Subcutaneous abdominal adipose tissue (tissue), 5 donors: ENCODE data around the gene DNAJB13.

ENCODE experiments used
- H3K27ac ChIP-seq: one replicate; pipeline ENCODE4 v1.7.0; 2013; ENCODE audit warnings: low read depth, mild to moderate bottlenecking, inconsistent platforms, low read length, moderate library complexity
- H3K27me3 ChIP-seq, 5 donors: one replicate each; pipeline ENCODE4 v1.7.0; 2013; ENCODE audit warnings: low read length in 5 of 5, inconsistent platforms in 1 of 5; ENCODE audit not compliant: control insufficient read depth in 5 of 5, insufficient read depth in 4 of 5
- H3K36me3 ChIP-seq, 5 donors: one replicate each; pipeline ENCODE4 v1.7.0; 2013; ENCODE audit warnings: low read length in 5 of 5; ENCODE audit not compliant: control insufficient read depth in 5 of 5, insufficient read depth in 5 of 5
- H3K4me1 ChIP-seq, 5 donors: one replicate each; pipeline ENCODE4 v1.7.0; 2013; ENCODE audit warnings: low read length in 5 of 5, mild to moderate bottlenecking in 3 of 5, moderate library complexity in 1 of 5; ENCODE audit not compliant: control insufficient read depth in 5 of 5, insufficient read depth in 5 of 5
- H3K4me3 ChIP-seq, 5 donors: one replicate each; pipeline ENCODE4 v1.7.0; 2013; ENCODE audit warnings: low read length in 5 of 5, low read depth in 1 of 5
- H3K9ac ChIP-seq, 5 donors: one replicate each; pipeline ENCODE4 v1.7.0; 2013; ENCODE audit warnings: low read length in 5 of 5, mild to moderate bottlenecking in 4 of 5, moderate library complexity in 3 of 5
- H3K9me3 ChIP-seq, 5 donors: one replicate each; pipeline ENCODE4 v1.7.0; 2013; ENCODE audit warnings: low read length in 5 of 5; ENCODE audit not compliant: control insufficient read depth in 5 of 5
- donor health status: healthy.
- donor health status: healthy.
- donor health status: healthy.
- donor health status: healthy.
- donor health status: healthy.

The DNAJB13 gene

GRCh38 chr11:73996161-73996747, 45.4 kb downstream of the DNAJB13 start:
- Histone ChIP-seq H3K27ac (no peak overlapping the region), H3K9ac (no peak overlapping the region), H3K4me1 (peaks cover 0 to 3% (median 0%) of the 10 kb centered on the region in 5 donors), H3K36me3 (peaks cover 0 to 4% (median 2%) of the 10 kb centered on the region in 5 donors), H3K4me3 (no peak overlapping the region), H3K27me3 (no peaks in the 10 kb centered on the region), H3K9me3 (no peaks in the 10 kb centered on the region)

GRCh38 chr11:73997120-73997770, 46.4 kb downstream of the DNAJB13 start:
- Histone ChIP-seq H3K9me3 (no peaks in the 10 kb centered on the region), H3K36me3 (peaks cover 0 to 9% (median 4%) of the 10 kb centered on the region in 5 donors), H3K27me3 (no peaks in the 10 kb centered on the region), H3K4me3 (no peak overlapping the region), H3K27ac (no peak overlapping the region), H3K4me1 (peaks cover 0 to 4% (median 0%) of the 10 kb centered on the region in 5 donors), H3K9ac (no peak overlapping the region)

- Histone ChIP-seq H3K9ac (no peak overlapping the region), H3K27ac (no peak overlapping the region), H3K27me3 (no peaks in the 10 kb centered on the region), H3K4me3 (no peak overlapping the region), H3K4me1 (peaks cover under 1 to 9% (median 2%) of the 10 kb centered on the region in 5 donors), H3K9me3 (no peaks in the 10 kb centered on the region), H3K36me3 (peaks cover 0 to 26% (median 10%) of the 10 kb centered on the region in 5 donors)
These were observed 48.2 kb downstream of the DNAJB13 start for GRCh38 chr11:73998846-73999575.

- peaks cover 3 to 16% (median 10%) of the 10 kb centered on the region in 5 donors for H3K4me1 ChIP-seq
- no peak overlapping the region for H3K27ac ChIP-seq
- no peaks in the 10 kb centered on the region for H3K9me3 ChIP-seq
- H3K4me3 ChIP-seq: no peak overlapping the region
- H3K27me3 ChIP-seq: no peaks in the 10 kb centered on the region
- H3K9ac ChIP-seq: no peak overlapping the region
- H3K36me3 ChIP-seq: peaks cover 0 to 30% (median 12%) of the 10 kb centered on the region in 5 donors
These were observed 48.9 kb downstream of the DNAJB13 start for GRCh38 chr11:73999581-74000306.

- no peaks in the 10 kb centered on the region for H3K27me3 ChIP-seq
- H3K36me3 ChIP-seq: peaks cover 0 to 33% (median 12%) of the 10 kb centered on the region in 5 donors
- H3K9ac ChIP-seq: no peak overlapping the region
- H3K9me3 ChIP-seq: no peaks in the 10 kb centered on the region
- no peak overlapping the region for H3K27ac ChIP-seq
- peaks cover 3 to 22% (median 14%) of the 10 kb centered on the region in 5 donors for H3K4me1 ChIP-seq
- H3K4me3 ChIP-seq: no peak overlapping the region
These were observed 49.7 kb downstream of the DNAJB13 start for GRCh38 chr11:74000307-74001133.

- H3K9ac ChIP-seq: no peak overlapping the region
- H3K27ac ChIP-seq: no peak overlapping the region
- peaks cover 0 to 34% (median 12%) of the 10 kb centered on the region in 5 donors for H3K36me3 ChIP-seq
- no peaks in the 10 kb centered on the region for H3K9me3 ChIP-seq
- peaks cover 3 to 22% (median 14%) of the 10 kb centered on the region in 5 donors for H3K4me1 ChIP-seq
- no peaks in the 10 kb centered on the region for H3K27me3 ChIP-seq
- no peak overlapping the region for H3K4me3 ChIP-seq
These were observed 51.0 kb downstream of the DNAJB13 start for GRCh38 chr11:74001822-74002286.

GRCh38 chr11:74002832-74003231, 52.0 kb downstream of the DNAJB13 start:
- no peak overlapping the region for H3K9ac ChIP-seq
- no peaks in the 10 kb centered on the region for H3K27me3 ChIP-seq
- no peaks in the 10 kb centered on the region for H3K9me3 ChIP-seq
- no peak overlapping the region for H3K27ac ChIP-seq
- no peak overlapping the region for H3K4me3 ChIP-seq
- H3K36me3 ChIP-seq: peaks cover 0 to 34% (median 12%) of the 10 kb centered on the region in 5 donors
- H3K4me1 ChIP-seq: peaks cover 3 to 22% (median 14%) of the 10 kb centered on the region in 5 donors

- H3K4me1 ChIP-seq: peaks cover 3 to 31% (median 15%) of the 10 kb centered on the region in 5 donors
- H3K36me3 ChIP-seq: peaks cover 0 to 36% (median 12%) of the 10 kb centered on the region in 5 donors
- H3K9ac ChIP-seq: peak overlapping the region in 2 of 5 donors; percentile 11 to 15
- H3K9me3 ChIP-seq: no peaks in the 10 kb centered on the region
- no peaks in the 10 kb centered on the region for H3K27me3 ChIP-seq
- no peak overlapping the region for H3K4me3 ChIP-seq
- H3K27ac ChIP-seq: no peak overlapping the region
These were observed 53.3 kb downstream of the DNAJB13 start for GRCh38 chr11:74004046-74004695.
